Measurements from ENCODE around the gene HOXA9. TPM values are rescaled to one million over a fixed set of nuclear protein-coding genes. Genes with fewer than 3 reads are reported as not detected.

The HOXA9 gene
- total RNA-seq, 6 donors from 2014 or later, result 0.30 to 6.1 (median 0.49) TPM; not detected in 1

GRCh38 chr7:27141923-27142579, 23.3 kb downstream of the HOXA9 start:
- Histone ChIP-seq H3K36me3 (no peaks in the 10 kb centered on the region), H3K4me3 (peak overlapping the region; percentile 47 to 74 (median 56)), H3K9me3 (no peaks in the 10 kb centered on the region), H3K27ac (peak overlapping the region; percentile 94 to 98 (median 96)), H3K4me1 (peaks cover 0 to 19% (median 2%) of the 10 kb centered on the region in 4 donors), H3K27me3 (peaks cover 0 to 12% (median 5%) of the 10 kb centered on the region in 4 donors)
- TF ChIP-seq POLR2A (IDR thresholded peaks at IDR 0.05), result no peak
- TF ChIP-seq CTCF (IDR thresholded peaks at IDR 0.05), result peak in 1 of 6 experiments; percentile 27
- peak in 1 of 2 donors; percentile 8 for ATAC-seq (ENCODE audit: low FRiP score in 2 of 2)
- peak in 1 of 2 donors; percentile 70 for DNase-seq
- 14 to 39% methylated on average over 23 to 30 of the region's 30 CpGs for WGBS, 2 donors

- peak overlapping the region; percentile 94 to 98 (median 96) for H3K27ac ChIP-seq
- ATAC-seq (ENCODE audit: low FRiP score in 2 of 2), result no peak
- H3K27me3 ChIP-seq, result peaks cover 0 to 12% (median 5%) of the 10 kb centered on the region in 4 donors
- H3K36me3 ChIP-seq, result no peaks in the 10 kb centered on the region
- no peak for DNase-seq
- H3K4me3 ChIP-seq, result peak overlapping the region; percentile 47 to 74 (median 56)
- peaks cover 4 to 24% (median 8%) of the 10 kb centered on the region in 4 donors for H3K4me1 ChIP-seq
- peak in 1 of 2 donors; percentile 4 for TF ChIP-seq POLR2AphosphoS5 (IDR thresholded peaks at IDR 0.05)
- TF ChIP-seq CTCF (IDR thresholded peaks at IDR 0.05), result no peak
- TF ChIP-seq POLR2A (IDR thresholded peaks at IDR 0.05), result no peak
- H3K9me3 ChIP-seq, result no peaks in the 10 kb centered on the region
- WGBS, 2 donors, result 38 to 42% methylated on average over 18 of the region's 18 CpGs
Measured at GRCh38 chr7:27141137-27141922, 24.0 kb downstream of the HOXA9 start.

GRCh38 chr7:27140126-27140857, 25.0 kb downstream of the HOXA9 start:
- H3K27ac ChIP-seq, result peak overlapping the region; percentile 94 to 98 (median 96)
- DNase-seq (no peak), ATAC-seq (ENCODE audit: low FRiP score in 2 of 2) (no peak)
- no peaks in the 10 kb centered on the region for H3K36me3 ChIP-seq
- H3K4me1 ChIP-seq, result peaks cover 11 to 35% (median 15%) of the 10 kb centered on the region in 4 donors
- WGBS, 2 donors, result 49% methylated on average over 15 of the region's 15 CpGs
- TF ChIP-seq EP300 (IDR thresholded peaks at IDR 0.05) (no peak), POLR2AphosphoS5 (IDR thresholded peaks at IDR 0.05) (no peak), CTCF (IDR thresholded peaks at IDR 0.05) (no peak), POLR2A (IDR thresholded peaks at IDR 0.05) (no peak)
- peaks cover 0 to 12% (median 5%) of the 10 kb centered on the region in 4 donors for H3K27me3 ChIP-seq
- H3K4me3 ChIP-seq, result peak overlapping the region in 3 of 4 donors; percentile 49 to 74 (median 62)
- no peaks in the 10 kb centered on the region for H3K9me3 ChIP-seq

GRCh38 chr7:27139334-27140125, 25.8 kb downstream of the HOXA9 start:
- ATAC-seq (ENCODE audit: low FRiP score in 2 of 2) (no peak), DNase-seq (peak in 1 of 2 donors; percentile 83)
- TF ChIP-seq CTCF (IDR thresholded peaks at IDR 0.05) (no peak), POLR2AphosphoS5 (IDR thresholded peaks at IDR 0.05) (no peak), EP300 (IDR thresholded peaks at IDR 0.05) (no peak), POLR2A (IDR thresholded peaks at IDR 0.05) (no peak)
- H3K9me3 ChIP-seq, result no peaks in the 10 kb centered on the region
- peaks cover 0 to 7% (median 3%) of the 10 kb centered on the region in 4 donors for H3K27me3 ChIP-seq
- peak overlapping the region; percentile 94 to 98 (median 96) for H3K27ac ChIP-seq
- H3K4me1 ChIP-seq, result peaks cover 14 to 35% (median 22%) of the 10 kb centered on the region in 4 donors
- peak overlapping the region in 3 of 4 donors; percentile 23 to 74 (median 62) for H3K4me3 ChIP-seq
- 35 to 69% methylated on average over 24 to 41 of the region's 53 CpGs for WGBS, 2 donors
- no peaks in the 10 kb centered on the region for H3K36me3 ChIP-seq
